ENCODE results near the gene LIME1. TPM values are rescaled to one million over a fixed set of nuclear protein-coding genes. Genes with fewer than 3 reads are reported as not detected.

The LIME1 gene
- total RNA-seq, 1 experiment from 2014 or later, result 13.5 TPM

DNA sequence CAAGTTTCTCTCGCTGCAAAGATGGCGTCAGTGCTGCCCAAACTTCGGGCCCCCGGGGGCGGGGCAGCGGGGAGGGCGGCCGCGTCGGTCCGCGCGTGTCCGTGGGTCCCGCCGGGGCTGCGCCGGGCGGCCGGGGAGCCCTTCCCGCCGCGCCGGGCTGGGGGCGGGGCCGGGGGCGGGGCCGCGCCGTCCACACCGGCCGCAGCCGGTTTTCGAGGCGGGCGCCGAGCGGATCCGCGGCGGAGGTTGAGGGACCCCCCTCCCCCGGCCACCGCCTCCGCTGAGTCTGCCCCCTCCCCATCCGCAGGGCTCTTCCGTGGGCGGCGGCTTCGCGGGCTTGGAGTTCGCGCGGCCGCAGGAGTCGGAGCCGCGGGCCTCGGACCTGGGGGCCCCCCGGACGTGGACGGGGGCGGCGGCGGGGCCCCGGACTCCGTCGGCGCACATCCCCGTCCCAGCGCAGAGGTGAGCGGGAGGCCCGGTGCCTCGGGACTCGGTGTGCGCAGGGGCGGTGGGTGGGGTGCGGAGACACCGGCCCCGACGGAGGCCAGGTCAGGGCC lies 3.7 kb downstream of the LIME1 start:
- Histone ChIP-seq H4K20me1 (ENCODE audit: control insufficient read depth, insufficient read depth, insufficient read length) (no peaks in the 10 kb centered on the region), H3K56ac (ENCODE audit: insufficient read length, low read depth, low read length) (no peak overlapping the region), H3K4me1 (ENCODE audit: insufficient read depth, low read length) (no peaks in the 10 kb centered on the region), H3K23ac (ENCODE audit: insufficient read length, low read depth, low read length) (no peak overlapping the region), H2BK20ac (ENCODE audit: low read depth, low read length, poor library complexity, severe bottlenecking) (no peak overlapping the region), H3K4ac (ENCODE audit: low read depth, low read length) (no peak overlapping the region), H3K79me2 (ENCODE audit: insufficient read depth, low read length) (no peaks in the 10 kb centered on the region), H3K18ac (ENCODE audit: insufficient read length, low read depth, low read length) (no peak overlapping the region), H3K9ac (ENCODE audit: extremely low read depth, insufficient read length, low read length) (no peak overlapping the region), H4K91ac (ENCODE audit: insufficient read length, low read depth, low read length) (no peak overlapping the region), H3K27me3 (ENCODE audit: insufficient read depth, low read length) (no peaks in the 10 kb centered on the region), H2AK5ac (ENCODE audit: insufficient read length, low read length) (no peak overlapping the region), H4K8ac (replicated peaks; ENCODE audit: insufficient read length, low read depth, low read length) (no peak overlapping the region), H3T11ph (ENCODE audit: low read length) (no peak overlapping the region), H3K4me2 (ENCODE audit: insufficient read depth, insufficient read length, low read length) (peak overlapping the region; percentile 56), H4K5ac (ENCODE audit: insufficient read length, low read depth, low read length) (no peak overlapping the region), H3K23me2 (ENCODE audit: insufficient read length, low read depth, low read length, poor library complexity, severe bottlenecking) (peaks cover 9% of the 10 kb centered on the region), H3K79me1 (ENCODE audit: insufficient read depth, low read depth, low read length, poor library complexity, severe bottlenecking) (no peaks in the 10 kb centered on the region), H2BK12ac (ENCODE audit: insufficient read length, low read depth, low read length) (no peak overlapping the region), H3K14ac (ENCODE audit: insufficient read depth, low read length) (0 out of 2 replicates have a peak overlapping the region, but pooled peaks have one; percentile 6), H2BK15ac (ENCODE audit: low read depth, low read length) (no peak overlapping the region), H2AFZ (ENCODE audit: low read length) (no peak overlapping the region), H2BK5ac (ENCODE audit: insufficient read length, low read length) (no peak overlapping the region), H2BK120ac (ENCODE audit: low read depth, low read length, poor library complexity, severe bottlenecking) (no peak overlapping the region), H3K9me3 (ENCODE audit: control insufficient read depth, low read depth, low read length) (no peaks in the 10 kb centered on the region), H3K27ac (ENCODE audit: insufficient read length, low read depth, low read length) (no peak overlapping the region)
- H3K27me3 Mint-ChIP-seq (ENCODE audit: low read depth), result no peaks in the 10 kb centered on the region; the same call in 1 of the 2 replicates
- peak overlapping the region; percentile 65 to 76 for H3K4me3 Mint-ChIP-seq
- no CpG with 5 or more reads among the region's 80 CpGs for WGBS (ENCODE audit: extremely low coverage, insufficient read length, low lambda C conversion rate)
- DNase-seq, result peak; percentile 32
- no peaks in the 10 kb centered on the region for H3K9me3 Mint-ChIP-seq
- H3K36me3 Mint-ChIP-seq (ENCODE audit: insufficient read depth in 1 of 3, low read depth in 3 of 3), result peaks cover 0 to 18% (median 14%) of the 10 kb centered on the region in 3 experiments; a peak in 5 of 7 replicates
- peaks cover 0 to 2% of the 10 kb centered on the region in 2 experiments; a peak in 1 of 4 replicates for H3K4me1 Mint-ChIP-seq
- no peak overlapping the region for H3K27ac Mint-ChIP-seq
- TF ChIP-seq, protein P1, sequence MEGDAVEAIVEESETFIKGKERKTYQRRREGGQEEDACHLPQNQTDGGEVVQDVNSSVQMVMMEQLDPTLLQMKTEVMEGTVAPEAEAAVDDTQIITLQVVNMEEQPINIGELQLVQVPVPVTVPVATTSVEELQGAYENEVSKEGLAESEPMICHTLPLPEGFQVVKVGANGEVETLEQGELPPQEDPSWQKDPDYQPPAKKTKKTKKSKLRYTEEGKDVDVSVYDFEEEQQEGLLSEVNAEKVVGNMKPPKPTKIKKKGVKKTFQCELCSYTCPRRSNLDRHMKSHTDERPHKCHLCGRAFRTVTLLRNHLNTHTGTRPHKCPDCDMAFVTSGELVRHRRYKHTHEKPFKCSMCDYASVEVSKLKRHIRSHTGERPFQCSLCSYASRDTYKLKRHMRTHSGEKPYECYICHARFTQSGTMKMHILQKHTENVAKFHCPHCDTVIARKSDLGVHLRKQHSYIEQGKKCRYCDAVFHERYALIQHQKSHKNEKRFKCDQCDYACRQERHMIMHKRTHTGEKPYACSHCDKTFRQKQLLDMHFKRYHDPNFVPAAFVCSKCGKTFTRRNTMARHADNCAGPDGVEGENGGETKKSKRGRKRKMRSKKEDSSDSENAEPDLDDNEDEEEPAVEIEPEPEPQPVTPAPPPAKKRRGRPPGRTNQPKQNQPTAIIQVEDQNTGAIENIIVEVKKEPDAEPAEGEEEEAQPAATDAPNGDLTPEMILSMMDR (conservative IDR thresholded peaks at IDR 0.05), result no peak
